Neural cell (in vitro differentiated cells): ENCODE measurements around the gene HDAC5. TPM values are rescaled to one million over a fixed set of nuclear protein-coding genes. Genes with fewer than 3 reads are reported as not detected.

Experiments used
- H2AFZ ChIP-seq: fragments of 200-600, 300-800 bp; sonication (generic), shearing (Covaris generic); 2 replicates; pipeline ENCODE4 v1.6.0; 2014; ENCODE audit warnings: low read depth, mild to moderate bottlenecking, antibody characterized with exemption, low read length, moderate library complexity
- H3F3A ChIP-seq: fragments of 200-600 bp; shearing (Covaris generic); 2 replicates; pipeline ENCODE4 v1.6.1; 2016; ENCODE audit warnings: mild to moderate bottlenecking, moderate library complexity, mixed read lengths, antibody characterized with exemption, low read length; ENCODE audit not compliant: insufficient read depth, poor library complexity, severe bottlenecking
- H3K27ac ChIP-seq: fragments of 200-600, 300-800 bp; sonication (generic), shearing (Covaris generic); 2 replicates; pipeline ENCODE4 v1.5.1; 2014; ENCODE audit warnings: mild to moderate bottlenecking, low read length, moderate library complexity
- H3K27me3 ChIP-seq: fragments of 300-800, 200-600 bp; sonication (generic), shearing (Covaris generic); 2 replicates; pipeline ENCODE4 v1.6.0; 2014; ENCODE audit warnings: mild to moderate bottlenecking, low read depth, low read length, moderate library complexity; ENCODE audit not compliant: insufficient read depth
- H3K36me3 ChIP-seq: fragments of 300-800, 200-600 bp; sonication (generic), shearing (Covaris generic); 2 replicates; pipeline ENCODE4 v1.5.1; 2014; ENCODE audit warnings: mild to moderate bottlenecking, antibody characterized with exemption, low read length, moderate library complexity; ENCODE audit not compliant: insufficient read depth
- H3K4me2 ChIP-seq: fragments of 300-800, 200-600 bp; sonication (generic), shearing (Covaris generic); 2 replicates; pipeline ENCODE4 v1.6.0; 2014; ENCODE audit warnings: mild to moderate bottlenecking, low read length
- H3K4me3 ChIP-seq: fragments of 300-800, 200-600 bp; sonication (generic), shearing (Covaris generic); 2 replicates; pipeline ENCODE4 v1.5.1; 2014; ENCODE audit warnings: mild to moderate bottlenecking, low read length, moderate library complexity
- H3K79me2 ChIP-seq: fragments of 200-600 bp; shearing (Covaris generic); replicated peaks from 2 replicates; pipeline ENCODE4 v1.6.0; 2014; ENCODE audit warnings: mild to moderate bottlenecking, low read length, moderate library complexity; ENCODE audit not compliant: insufficient read depth
- H3K9ac ChIP-seq: fragments of 300-800, 200-600 bp; sonication (generic), shearing (Covaris generic); 2 replicates; pipeline ENCODE4 v1.6.1; 2016; ENCODE audit warnings: mild to moderate bottlenecking, low read length, mixed read lengths
- H3K9me2 ChIP-seq: fragments of 200-600 bp; shearing (Covaris generic); 2 replicates; pipeline ENCODE4 v1.6.1; 2016; ENCODE audit warnings: mild to moderate bottlenecking, low read length, mixed read lengths; ENCODE audit not compliant: insufficient read depth
- H3K9me3 ChIP-seq: fragments of 200-600, 300-800 bp; sonication (generic), shearing (Covaris generic); 2 replicates; pipeline ENCODE4 v1.6.1; 2016; ENCODE audit warnings: mild to moderate bottlenecking, mixed run types, low read length, moderate library complexity, mixed read lengths
- H4K20me1 ChIP-seq: fragments of 200-600 bp; shearing (Covaris generic); 2 replicates; pipeline ENCODE4 v1.6.1; 2016; ENCODE audit warnings: mild to moderate bottlenecking, mixed run types; ENCODE audit not compliant: insufficient read depth
- CTCF ChIP-seq: fragments of 450-650 bp; IDR thresholded peaks from 2 replicates; pipeline ENCODE4 v1.5.1; 2014; ENCODE audit warnings: antibody characterized with exemption, mild to moderate bottlenecking, moderate library complexity; ENCODE audit not compliant: poor library complexity, severe bottlenecking
- EP300 ChIP-seq: fragments of 450-650 bp; conservative IDR thresholded peaks from 2 replicates; pipeline ENCODE4 v1.6.1; 2014; ENCODE audit warnings: antibody characterized with exemption, mild to moderate bottlenecking, moderate library complexity; ENCODE audit not compliant: poor library complexity, severe bottlenecking
- EZH2 ChIP-seq: fragments of 200-600, 300-800 bp; shearing (Covaris generic), sonication (generic); IDR thresholded peaks from 2 replicates; pipeline ENCODE4 v1.6.1; 2014; ENCODE audit warnings: antibody characterized with exemption, low read length, borderline replicate concordance, mild to moderate bottlenecking; ENCODE audit not compliant: insufficient read depth, poor library complexity, severe bottlenecking
- MXI1 ChIP-seq: fragments of 450-650 bp; conservative IDR thresholded peaks from 2 replicates; pipeline ENCODE4 v1.6.1; 2014; ENCODE audit warnings: antibody characterized with exemption, mild to moderate bottlenecking; ENCODE audit not compliant: poor library complexity, severe bottlenecking
- POLR2AphosphoS5 ChIP-seq: IDR thresholded peaks from 2 replicates; pipeline ENCODE4 v1.6.1; 2012
- RAD21 ChIP-seq: fragments of 450-650 bp; conservative IDR thresholded peaks from 2 replicates; pipeline ENCODE4 v1.6.1; 2014; ENCODE audit warnings: antibody characterized with exemption, mild to moderate bottlenecking, moderate library complexity
- SMC3 ChIP-seq: fragments of 450-650 bp; conservative IDR thresholded peaks from 2 replicates; pipeline ENCODE4 v1.6.1; 2014; ENCODE audit warnings: antibody characterized with exemption, mild to moderate bottlenecking, moderate library complexity; ENCODE audit not compliant: poor library complexity
- TAF1 ChIP-seq: IDR thresholded peaks from 2 replicates; pipeline ENCODE4 v1.6.1; 2012; ENCODE audit warnings: low read depth
- polyA plus RNA-seq: library from polyadenylated mRNA; depleted of rRNA; stranded (reverse); fragments of >200 nt; gene quantifications from 2 replicates; pipeline ENCODE4 v1.2.3, GENCODE V29; 2014
- TF ChIP-seq, protein P1 (sequence below): IDR thresholded peaks from 2 replicates; pipeline ENCODE4 v1.6.1; 2012; ENCODE audit warnings: borderline replicate concordance

Gene HDAC5
- polyA plus RNA-seq, 1 donor from 2014 or later: 97.8 TPM

GRCh38 chr17:44113382-44113781, 10.1 kb downstream of the HDAC5 start:
- Histone ChIP-seq H3K36me3 (no peaks in the 10 kb centered on the region), H3K27me3 (no peaks in the 10 kb centered on the region), H3K27ac (no peak overlapping the region), H3K9ac (no peak overlapping the region), H3K4me3 (no peak overlapping the region), H3K79me2 (peaks cover 30% of the 10 kb centered on the region), H3F3A (no peaks in the 10 kb centered on the region), H4K20me1 (peaks cover 16% of the 10 kb centered on the region), H3K9me2 (no peaks in the 10 kb centered on the region), H3K9me3 (no peaks in the 10 kb centered on the region), H2AFZ (no peak overlapping the region), H3K4me2 (no peak overlapping the region)
- TF ChIP-seq POLR2AphosphoS5: no peak

DNA sequence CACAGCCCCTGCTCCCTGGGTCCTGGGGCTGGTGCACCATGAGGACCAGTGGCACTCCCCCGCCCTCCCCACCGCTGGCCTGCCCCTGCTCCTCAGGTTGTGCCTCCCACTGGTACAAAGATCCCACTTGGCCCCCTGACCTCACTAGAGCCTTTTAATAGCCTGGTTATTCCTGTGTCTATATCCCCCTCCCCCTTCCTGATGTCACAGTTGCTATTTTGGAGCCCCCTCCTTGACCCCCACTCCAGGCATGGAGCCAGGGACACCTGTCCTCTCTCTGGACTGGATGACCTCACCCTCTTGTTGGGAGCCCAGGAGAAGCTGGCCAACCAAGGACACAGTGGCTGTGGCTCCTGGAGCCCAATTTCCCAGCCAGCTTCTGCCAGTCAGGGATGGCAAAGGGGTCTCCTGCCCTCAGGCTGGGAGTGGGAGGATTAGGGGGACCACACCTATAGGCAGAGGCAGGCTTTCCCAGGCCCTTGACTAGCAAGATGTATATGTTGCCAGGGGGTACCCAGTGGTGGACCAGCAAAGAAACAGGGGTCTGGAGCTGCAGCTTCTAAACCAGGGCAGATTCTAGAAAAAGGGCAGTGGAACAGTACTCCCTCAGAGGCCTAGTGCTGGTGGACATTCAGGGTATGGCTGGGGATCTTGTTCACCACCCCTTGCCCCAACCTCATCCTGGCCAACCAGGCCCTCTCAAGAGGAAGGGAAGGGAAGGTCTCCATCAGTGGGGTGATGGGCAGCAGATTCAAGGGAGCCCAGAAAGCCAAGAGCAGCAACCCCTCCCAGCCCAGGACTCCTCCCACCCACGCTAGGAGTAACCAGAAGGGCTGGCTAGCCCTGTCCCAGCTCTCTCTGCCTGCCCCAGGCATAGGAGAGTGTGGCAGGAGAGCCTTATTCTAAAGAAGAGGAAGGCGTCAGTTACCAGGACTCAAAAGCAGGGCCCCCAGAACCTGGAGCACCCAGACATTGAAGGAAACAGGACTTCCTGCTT, 10.9 kb downstream of the HDAC5 start:
- Histone ChIP-seq H4K20me1 (peaks cover 12% of the 10 kb centered on the region), H3K27ac (peak overlapping the region; percentile 84)

More for the DNA sequence above, 10.9 kb downstream of the HDAC5 start:
- H3K79me2 ChIP-seq: peaks cover 32% of the 10 kb centered on the region
- no peaks in the 10 kb centered on the region for H3K27me3 ChIP-seq
- no peak for TF ChIP-seq TAF1
- no peak for TF ChIP-seq EZH2
- TF ChIP-seq, protein P1, sequence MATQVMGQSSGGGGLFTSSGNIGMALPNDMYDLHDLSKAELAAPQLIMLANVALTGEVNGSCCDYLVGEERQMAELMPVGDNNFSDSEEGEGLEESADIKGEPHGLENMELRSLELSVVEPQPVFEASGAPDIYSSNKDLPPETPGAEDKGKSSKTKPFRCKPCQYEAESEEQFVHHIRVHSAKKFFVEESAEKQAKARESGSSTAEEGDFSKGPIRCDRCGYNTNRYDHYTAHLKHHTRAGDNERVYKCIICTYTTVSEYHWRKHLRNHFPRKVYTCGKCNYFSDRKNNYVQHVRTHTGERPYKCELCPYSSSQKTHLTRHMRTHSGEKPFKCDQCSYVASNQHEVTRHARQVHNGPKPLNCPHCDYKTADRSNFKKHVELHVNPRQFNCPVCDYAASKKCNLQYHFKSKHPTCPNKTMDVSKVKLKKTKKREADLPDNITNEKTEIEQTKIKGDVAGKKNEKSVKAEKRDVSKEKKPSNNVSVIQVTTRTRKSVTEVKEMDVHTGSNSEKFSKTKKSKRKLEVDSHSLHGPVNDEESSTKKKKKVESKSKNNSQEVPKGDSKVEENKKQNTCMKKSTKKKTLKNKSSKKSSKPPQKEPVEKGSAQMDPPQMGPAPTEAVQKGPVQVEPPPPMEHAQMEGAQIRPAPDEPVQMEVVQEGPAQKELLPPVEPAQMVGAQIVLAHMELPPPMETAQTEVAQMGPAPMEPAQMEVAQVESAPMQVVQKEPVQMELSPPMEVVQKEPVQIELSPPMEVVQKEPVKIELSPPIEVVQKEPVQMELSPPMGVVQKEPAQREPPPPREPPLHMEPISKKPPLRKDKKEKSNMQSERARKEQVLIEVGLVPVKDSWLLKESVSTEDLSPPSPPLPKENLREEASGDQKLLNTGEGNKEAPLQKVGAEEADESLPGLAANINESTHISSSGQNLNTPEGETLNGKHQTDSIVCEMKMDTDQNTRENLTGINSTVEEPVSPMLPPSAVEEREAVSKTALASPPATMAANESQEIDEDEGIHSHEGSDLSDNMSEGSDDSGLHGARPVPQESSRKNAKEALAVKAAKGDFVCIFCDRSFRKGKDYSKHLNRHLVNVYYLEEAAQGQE: no peak
- no peak for TF ChIP-seq CTCF
- no peak for TF ChIP-seq RAD21
- no peak for TF ChIP-seq MXI1
- TF ChIP-seq SMC3: no peak
- TF ChIP-seq EP300: no peak
- no peak overlapping the region for H3K4me3 ChIP-seq
- H3F3A ChIP-seq: no peaks in the 10 kb centered on the region
- H3K9ac ChIP-seq: no peak overlapping the region
- no peaks in the 10 kb centered on the region for H3K36me3 ChIP-seq
- no peaks in the 10 kb centered on the region for H3K9me2 ChIP-seq
- H3K4me2 ChIP-seq: no peak overlapping the region
- no peak overlapping the region for H2AFZ ChIP-seq
- H3K9me3 ChIP-seq: no peaks in the 10 kb centered on the region
